Measurements from ENCODE around the gene WNT3.

The WNT3 gene

GRCh38 chr17:46744441-46744840 lies 74.1 kb downstream of the WNT3 start:
- H3F3A ChIP-seq (ENCODE audit: insufficient read depth, low read length) = no peaks in the 10 kb centered on the region
- H3K9me3 ChIP-seq (ENCODE audit: low read length) = no peaks in the 10 kb centered on the region
- no peak overlapping the region for H3K27ac ChIP-seq (ENCODE audit: low read depth, low read length, poor library complexity, severe bottlenecking)
- no peak overlapping the region for H3K4me3 ChIP-seq (ENCODE audit: low read depth, low read length, poor library complexity, severe bottlenecking)
- H3K4me1 ChIP-seq (ENCODE audit: insufficient read depth, low read length, severe bottlenecking) = peaks cover 11% of the 10 kb centered on the region
- H3K9me2 ChIP-seq (ENCODE audit: low read depth, low read length) = no peaks in the 10 kb centered on the region
- no peaks in the 10 kb centered on the region for H3K27me3 ChIP-seq (ENCODE audit: insufficient read depth, low read length)
- no peak overlapping the region for H3K9ac ChIP-seq (ENCODE audit: low read length)
- peaks cover 18% of the 10 kb centered on the region; the same call in 1 of the 2 replicates for H3K36me3 ChIP-seq (ENCODE audit: insufficient read depth, low read length)
- no peak for TF ChIP-seq EZH2 (IDR thresholded peaks at IDR 0.05; ENCODE audit: borderline replicate concordance, low read length)
- TF ChIP-seq CTCF (IDR thresholded peaks at IDR 0.05; ENCODE audit: low read length) = no peak
- H3K4me2 ChIP-seq (ENCODE audit: low read length) = no peak overlapping the region
- no peaks in the 10 kb centered on the region for H3K79me2 ChIP-seq (ENCODE audit: insufficient read depth, low read length)
- no peak overlapping the region for H2AFZ ChIP-seq (ENCODE audit: low read length)
- H4K20me1 ChIP-seq (ENCODE audit: insufficient read depth, low read length) = no peaks in the 10 kb centered on the region

DNA sequence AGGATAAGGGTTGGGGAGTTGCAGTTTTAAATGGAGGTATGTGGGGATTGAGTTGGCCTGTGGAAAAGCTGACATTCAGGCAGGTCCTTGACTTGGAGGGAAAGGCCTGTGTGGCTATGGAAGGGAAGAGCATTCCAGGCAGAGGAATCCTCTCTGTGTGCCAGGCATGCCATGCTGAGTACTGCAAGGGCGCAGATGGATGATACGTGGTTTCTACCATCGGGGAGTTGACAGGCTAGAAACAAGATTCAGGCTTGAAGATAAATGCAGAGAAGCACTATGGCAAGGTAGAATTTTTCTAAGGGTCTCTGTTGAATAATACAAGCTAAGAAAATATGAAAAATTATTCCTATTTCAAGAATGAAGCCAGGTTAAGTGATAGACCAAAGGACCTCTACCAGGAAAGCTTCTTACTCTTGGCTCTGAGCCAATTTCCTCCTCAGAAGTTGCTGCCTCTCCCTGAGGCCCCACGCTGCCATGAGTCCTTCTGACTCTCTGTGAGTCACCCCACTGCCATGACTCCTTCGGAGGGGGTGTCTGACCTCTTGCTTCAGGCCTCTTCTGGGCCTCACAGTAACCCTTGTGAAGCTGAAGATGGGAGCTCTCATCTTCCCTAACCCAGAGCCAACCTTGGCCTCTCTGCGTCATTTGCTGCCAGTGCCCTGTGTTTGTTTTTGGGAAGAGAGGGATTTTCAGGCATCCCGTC lies 75.8 kb downstream of the WNT3 start:
- peaks cover 15% of the 10 kb centered on the region for H3K36me3 ChIP-seq (ENCODE audit: insufficient read depth, low read length)
- H3K27ac ChIP-seq (ENCODE audit: low read depth, low read length, poor library complexity, severe bottlenecking) = no peak overlapping the region
- no peaks in the 10 kb centered on the region for H3K27me3 ChIP-seq (ENCODE audit: insufficient read depth, low read length)
- no peak overlapping the region for H3K4me3 ChIP-seq (ENCODE audit: low read depth, low read length, poor library complexity, severe bottlenecking)
- H3K4me2 ChIP-seq (ENCODE audit: low read length) = no peak overlapping the region
- no peaks in the 10 kb centered on the region for H4K20me1 ChIP-seq (ENCODE audit: insufficient read depth, low read length)
- H2AFZ ChIP-seq (ENCODE audit: low read length) = no peak overlapping the region
- no peak overlapping the region for H3K9ac ChIP-seq (ENCODE audit: low read length)
- no peaks in the 10 kb centered on the region for H3K79me2 ChIP-seq (ENCODE audit: insufficient read depth, low read length)
- H3K9me2 ChIP-seq (ENCODE audit: low read depth, low read length) = no peaks in the 10 kb centered on the region
- H3F3A ChIP-seq (ENCODE audit: insufficient read depth, low read length) = no peaks in the 10 kb centered on the region
- no peaks in the 10 kb centered on the region for H3K4me1 ChIP-seq (ENCODE audit: insufficient read depth, low read length, severe bottlenecking)
- no peak for TF ChIP-seq CTCF (IDR thresholded peaks at IDR 0.05; ENCODE audit: low read length)
- TF ChIP-seq EZH2 (IDR thresholded peaks at IDR 0.05; ENCODE audit: borderline replicate concordance, low read length) = no peak
- no peaks in the 10 kb centered on the region for H3K9me3 ChIP-seq (ENCODE audit: low read length)

DNA sequence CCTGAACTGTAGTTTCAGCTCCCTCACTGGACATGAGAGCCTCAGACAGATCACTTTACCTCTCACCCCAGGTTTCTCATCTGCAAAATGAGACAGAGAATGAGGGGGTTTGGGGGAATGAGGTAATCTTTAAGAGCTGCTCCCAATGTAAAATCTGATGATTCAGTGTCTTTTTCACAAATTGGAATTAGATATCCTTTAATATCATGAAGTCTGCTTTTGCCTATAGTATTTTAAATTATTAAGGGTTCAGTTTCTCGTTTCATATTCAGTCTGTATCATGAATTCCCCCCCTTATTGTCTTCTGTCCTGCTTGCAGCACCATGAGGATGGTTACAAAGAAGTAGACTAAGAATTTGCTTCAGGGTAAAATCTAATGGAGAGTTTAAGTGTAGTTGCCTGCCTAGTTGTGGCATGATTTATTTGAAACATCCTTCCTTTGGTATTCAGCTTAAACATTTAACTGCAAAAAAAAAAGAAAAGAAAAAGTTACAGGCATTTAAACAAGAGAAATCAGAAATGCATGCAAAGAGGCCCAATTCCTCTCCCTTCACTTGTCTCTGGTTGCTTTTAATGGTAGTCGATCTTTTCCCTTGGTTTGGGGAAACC lies 77.3 kb downstream of the WNT3 start:
- Histone ChIP-seq H2AFZ (ENCODE audit: low read length) (no peak overlapping the region), H3K4me2 (ENCODE audit: low read length) (no peak overlapping the region)

More for the DNA sequence above, 77.3 kb downstream of the WNT3 start:
- H3K9me2 ChIP-seq (ENCODE audit: low read depth, low read length) = no peaks in the 10 kb centered on the region
- no peaks in the 10 kb centered on the region for H3K79me2 ChIP-seq (ENCODE audit: insufficient read depth, low read length)
- no peak for TF ChIP-seq EZH2 (IDR thresholded peaks at IDR 0.05; ENCODE audit: borderline replicate concordance, low read length)
- TF ChIP-seq CTCF (IDR thresholded peaks at IDR 0.05; ENCODE audit: low read length) = no peak
- H3K4me3 ChIP-seq (ENCODE audit: low read depth, low read length, poor library complexity, severe bottlenecking) = no peak overlapping the region
- peaks cover 15% of the 10 kb centered on the region for H3K36me3 ChIP-seq (ENCODE audit: insufficient read depth, low read length)
- peaks cover 15% of the 10 kb centered on the region for H3K4me1 ChIP-seq (ENCODE audit: insufficient read depth, low read length, severe bottlenecking)
- H3K9ac ChIP-seq (ENCODE audit: low read length) = no peak overlapping the region
- no peaks in the 10 kb centered on the region for H3K27me3 ChIP-seq (ENCODE audit: insufficient read depth, low read length)
- no peaks in the 10 kb centered on the region for H3K9me3 ChIP-seq (ENCODE audit: low read length)
- no peak overlapping the region for H3K27ac ChIP-seq (ENCODE audit: low read depth, low read length, poor library complexity, severe bottlenecking)
- no peaks in the 10 kb centered on the region for H3F3A ChIP-seq (ENCODE audit: insufficient read depth, low read length)
- no peaks in the 10 kb centered on the region for H4K20me1 ChIP-seq (ENCODE audit: insufficient read depth, low read length)

All from OCI-LY1 (cell line).